Kidney epithelial cell (primary cell): ENCODE data around the gene FAM120A. TPM values are rescaled to one million over a fixed set of nuclear protein-coding genes. Genes with fewer than 3 reads are reported as not detected.

Experiments
- DNase-seq: peaks from one replicate; pipeline ENCODE4 v3.0.0-alpha.2; 2010; ENCODE audit warnings: low read depth
- H3K27me3 ChIP-seq: 2 replicates; pipeline ENCODE4 v1.6.0; 2011; ENCODE audit warnings: low read length; ENCODE audit not compliant: control insufficient read depth, insufficient read depth
- H3K36me3 ChIP-seq: 2 replicates; pipeline ENCODE4 v1.5.1; 2011; ENCODE audit warnings: low read length; ENCODE audit not compliant: control insufficient read depth, insufficient read depth
- H3K4me3 ChIP-seq: 2 replicates; pipeline ENCODE4 v1.5.1; 2011; ENCODE audit warnings: low read depth, mild to moderate bottlenecking, control low read depth, low read length
- CTCF ChIP-seq: IDR thresholded peaks from 2 replicates; pipeline ENCODE4 v1.5.1; 2011; ENCODE audit warnings: mild to moderate bottlenecking, moderate library complexity, low read length, control low read depth, inconsistent platforms; ENCODE audit not compliant: insufficient read depth, poor library complexity, severe bottlenecking
- total RNA-seq: library from RNA; depleted of rRNA; stranded (reverse); fragments of >200 nt; gene quantifications from 2 replicates; pipeline ENCODE4 v1.2.3, GENCODE V29; 2015

FAM120A gene
- total RNA-seq, 1 donor from 2014 or later, result 59.0 TPM

- no peak for TF ChIP-seq CTCF
Measured at GRCh38 chr9:93601063-93601462, 149.6 kb downstream of the FAM120A start.

GRCh38 chr9:93601666-93602065 is 150.2 kb downstream of the FAM120A start:
- Histone ChIP-seq H3K36me3 (no peaks in the 10 kb centered on the region), H3K27me3 (no peaks in the 10 kb centered on the region), H3K4me3 (no peak overlapping the region)
- no peak for TF ChIP-seq CTCF
- DNase-seq, result no peak

More at GRCh38 chr9:93601063-93601462, 149.6 kb downstream of the FAM120A start:
- H3K27me3 ChIP-seq, result no peaks in the 10 kb centered on the region
- no peak overlapping the region for H3K4me3 ChIP-seq
- no peak for DNase-seq
- no peaks in the 10 kb centered on the region for H3K36me3 ChIP-seq

GRCh38 chr9:93603011-93603410 is 151.5 kb downstream of the FAM120A start:
- H3K4me3 ChIP-seq, result no peak overlapping the region
- no peak for DNase-seq
- TF ChIP-seq CTCF, result no peak

GRCh38 chr9:93603906-93604326 is 152.4 kb downstream of the FAM120A start:
- H3K4me3 ChIP-seq, result no peak overlapping the region
- H3K36me3 ChIP-seq, result no peaks in the 10 kb centered on the region
- no peak for TF ChIP-seq CTCF
- no peaks in the 10 kb centered on the region for H3K27me3 ChIP-seq
- no peak for DNase-seq

More at GRCh38 chr9:93603011-93603410, 151.5 kb downstream of the FAM120A start:
- Histone ChIP-seq H3K36me3 (no peaks in the 10 kb centered on the region), H3K27me3 (no peaks in the 10 kb centered on the region)

GRCh38 chr9:93606187-93606586 is 154.7 kb downstream of the FAM120A start:
- H3K27me3 ChIP-seq, result no peaks in the 10 kb centered on the region
- TF ChIP-seq CTCF, result no peak
- DNase-seq, result no peak
- H3K36me3 ChIP-seq, result no peaks in the 10 kb centered on the region
- no peak overlapping the region for H3K4me3 ChIP-seq

GRCh38 chr9:93610206-93610605 is 158.7 kb downstream of the FAM120A start:
- no peaks in the 10 kb centered on the region for H3K36me3 ChIP-seq
- DNase-seq, result no peak
- no peaks in the 10 kb centered on the region for H3K27me3 ChIP-seq
- H3K4me3 ChIP-seq, result no peak overlapping the region
- TF ChIP-seq CTCF, result no peak
